Endothelial cell of hepatic sinusoid (primary cell): ENCODE measurements around the gene GET3.
"Not testable (repeated sequence)": the region's sequence is repeated elsewhere in the genome, so short reads cannot be mapped to it uniquely, and the experiment has no call there.

Experiments
- in situ Hi-C: cut with HindIII; loops from 2 replicates; pipeline ENCODE4 v1.10.0; 2017; ENCODE audit warnings: low sequenced_read_pairs

Gene GET3

GRCh38 chr19:12789904-12790619 lies 52.8 kb downstream of the GET3 start:
- in situ Hi-C loops, result no loop called here

GRCh38 chr19:12790628-12791344 lies 53.5 kb downstream of the GET3 start:
- in situ Hi-C loops, result no loop called here

GRCh38 chr19:12791345-12792050 lies 54.2 kb downstream of the GET3 start, which contains the start of gene JUNB:
Gene JUNB (plus strand): TSS chr19:12791486. CDS start chr19:12791772, 286 bp downstream.
- in situ Hi-C loops, result no loop called here

- in situ Hi-C loops, result no loop called here
Observed at GRCh38 chr19:12792051-12792852, 55.0 kb downstream of the GET3 start.

- in situ Hi-C loops, result no loop called here
Observed at GRCh38 chr19:12792853-12793289, 55.6 kb downstream of the GET3 start.

GRCh38 chr19:12793290-12794195 lies 56.2 kb downstream of the GET3 start:
- in situ Hi-C loops, result no loop called here

- in situ Hi-C loops, result no loop called here
Observed at GRCh38 chr19:12794196-12794941, 57.1 kb downstream of the GET3 start.

GRCh38 chr19:12794971-12795381 lies 57.7 kb downstream of the GET3 start:
- in situ Hi-C loops, result no loop called here

GRCh38 chr19:12796146-12797071 lies 59.1 kb downstream of the GET3 start:
- in situ Hi-C loops, result no loop called here

- in situ Hi-C loops, result no loop called here
Observed at GRCh38 chr19:12797141-12797587, 59.9 kb downstream of the GET3 start.

GRCh38 chr19:12797607-12798006 lies 60.3 kb downstream of the GET3 start:
- in situ Hi-C loops, result not testable (repeated sequence)
